H1 (cell line): ENCODE results near the gene UBC. TPM values are rescaled to one million over a fixed set of nuclear protein-coding genes. Genes with fewer than 3 reads are reported as not detected.
"Not testable (repeated sequence)": the region's sequence is repeated elsewhere in the genome, so short reads cannot be mapped to it uniquely, and the experiment has no call there.

Experiments used
- CTCF ChIA-PET: fragments of 300-600 bp; sonication (Branson Sonifier 250); formaldehyde crosslinking; loops from one replicate; lab custom pipeline; 2021; ENCODE audit not compliant: partially characterized antibody; lab: Charles Lee
- POLR2A ChIA-PET: fragments of 300-600 bp; sonication (Branson Sonifier 250); formaldehyde crosslinking; loops from one replicate; lab custom pipeline; 2021; ENCODE audit warnings: inconsistent platforms; ENCODE audit not compliant: partially characterized antibody; lab: Charles Lee
- DNase-seq, 2 experiments: peaks; one replicate each; pipeline versions ENCODE4 v3.0.0 to v3.0.0-alpha.2; 2010 to 2022; ENCODE audit warnings: low spot score in 2 of 2, low read depth in 1 of 2, mixed read lengths in 1 of 2
- FAIRE-seq: peaks from 2 replicates; lab custom pipeline; 2011; peaks lifted over from hg19 to GRCh38; lab: Jason Lieb, UNC
- H2AFZ ChIP-seq: 2 replicates; pipeline ENCODE4 v1.8.1; 2012; ENCODE audit warnings: low read length, inconsistent platforms
- H2AK5ac ChIP-seq: 2 replicates; pipeline ENCODE4 v1.6.1; 2013; ENCODE audit warnings: low read depth, low read length
- H2BK120ac ChIP-seq: replicated peaks from 2 replicates; pipeline ENCODE3; 2013; ENCODE audit warnings: low read depth, low read length, inconsistent platforms
- H2BK12ac ChIP-seq: 2 replicates; pipeline ENCODE4 v1.6.1; 2013; ENCODE audit warnings: low read depth, low read length
- H2BK15ac ChIP-seq: 2 replicates; pipeline ENCODE4 v1.6.1; 2013; ENCODE audit warnings: low read length
- H2BK20ac ChIP-seq: 2 replicates; pipeline ENCODE4 v1.6.1; 2013; ENCODE audit warnings: low read length
- H2BK5ac ChIP-seq: 2 replicates; pipeline ENCODE4 v1.6.1; 2013; ENCODE audit warnings: low read depth, low read length
- H3K14ac ChIP-seq: 2 replicates; pipeline ENCODE4 v1.6.1; 2013; ENCODE audit warnings: inconsistent platforms; ENCODE audit not compliant: insufficient read length
- H3K18ac ChIP-seq: 2 replicates; pipeline ENCODE4 v1.6.1; 2013; ENCODE audit warnings: low read length; ENCODE audit errors: extremely low read depth
- H3K23ac ChIP-seq: 2 replicates; pipeline ENCODE4 v1.6.1; 2013; ENCODE audit warnings: inconsistent platforms; ENCODE audit not compliant: insufficient read length
- H3K23me2 ChIP-seq: 2 replicates; pipeline ENCODE4 v1.6.1; 2013; ENCODE audit warnings: low read depth, low read length
- H3K27ac ChIP-seq: 2 replicates; pipeline ENCODE4 v1.6.1; 2011; ENCODE audit warnings: low read depth, low read length, inconsistent platforms
- H3K27me3 ChIP-seq, 4 experiments: replicated peaks in 1 of 4; 1 replicate in 1 of 4; 2 replicates in 3 of 4; pipeline versions ENCODE4 v1.6.1 to v1.8.1; 2011 to 2013; ENCODE audit warnings: low read length in 3 of 4, mild to moderate bottlenecking in 3 of 4, inconsistent platforms in 2 of 4, mixed read lengths in 2 of 4, moderate library complexity in 1 of 4; ENCODE audit not compliant: control insufficient read depth in 3 of 4, insufficient read depth in 3 of 4; ENCODE audit errors: extremely low read depth in 1 of 4
- H3K36me3 ChIP-seq, 4 experiments: 2 replicates each; pipeline versions ENCODE4 v1.6.1 to v1.8.1; 2011 to 2013; ENCODE audit warnings: mild to moderate bottlenecking in 4 of 4, low read length in 3 of 4, moderate library complexity in 2 of 4, control low read depth in 1 of 4, inconsistent platforms in 1 of 4; ENCODE audit not compliant: insufficient read depth in 4 of 4, control insufficient read depth in 2 of 4
- H3K4ac ChIP-seq: replicated peaks from 2 replicates; pipeline ENCODE3; 2013; ENCODE audit warnings: low read length, low read depth, mixed read lengths, inconsistent platforms; ENCODE audit not compliant: insufficient read length
- H3K4me1 ChIP-seq, 4 experiments: replicated peaks in 1 of 4; 1 replicate in 1 of 4; 2 replicates in 3 of 4; pipeline versions ENCODE4 v1.6.1 to v1.8.1; 2011 to 2013; ENCODE audit warnings: low read length in 3 of 4, inconsistent platforms in 2 of 4, mixed read lengths in 1 of 4; ENCODE audit not compliant: insufficient read depth in 4 of 4, control insufficient read depth in 3 of 4
- H3K4me2 ChIP-seq, 2 experiments: 2 replicates each; pipeline versions ENCODE4 v1.6.1 to v1.8.1; 2011 to 2013; ENCODE audit warnings: low read depth in 2 of 2, low read length in 2 of 2, control low read depth in 1 of 2, inconsistent platforms in 1 of 2, mild to moderate bottlenecking in 1 of 2; ENCODE audit not compliant: insufficient read depth in 1 of 2
- H3K4me3 ChIP-seq, 4 experiments: fragments of 200-600, 300-600 bp in 1 of 4; sonication (generic), shearing (Covaris generic), sonication (Bioruptor Twin) in 1 of 4; 2 replicates each; pipeline versions ENCODE4 v1.5.1 to v1.8.1; 2011 to 2016; ENCODE audit warnings: low read length in 4 of 4, low read depth in 3 of 4, control low read depth in 2 of 4, inconsistent platforms in 2 of 4, mild to moderate bottlenecking in 2 of 4, mixed read lengths in 1 of 4, moderate library complexity in 1 of 4; ENCODE audit not compliant: insufficient read depth in 2 of 4; ENCODE audit errors: extremely low read depth in 1 of 4
- H3K56ac ChIP-seq: replicated peaks from 2 replicates; pipeline ENCODE3; 2013; ENCODE audit warnings: low read depth, mild to moderate bottlenecking, mixed read lengths, low read length, inconsistent platforms; ENCODE audit not compliant: insufficient read length
- H3K79me1 ChIP-seq: 2 replicates; pipeline ENCODE4 v1.6.1; 2013; ENCODE audit warnings: low read depth, low read length, control low read depth
- H3K79me2 ChIP-seq, 2 experiments: 2 replicates each; pipeline versions ENCODE4 v1.6.1 to v1.8.1; 2012 to 2013; ENCODE audit warnings: low read length in 2 of 2, mild to moderate bottlenecking in 2 of 2, inconsistent platforms in 1 of 2; ENCODE audit not compliant: insufficient read depth in 2 of 2, control insufficient read depth in 1 of 2
- H3K9ac ChIP-seq, 4 experiments: replicated peaks in 1 of 4; 1 replicate in 1 of 4; 2 replicates in 3 of 4; pipeline versions ENCODE4 v1.6.1 to v1.8.1; 2011 to 2013; ENCODE audit warnings: low read depth in 3 of 4, low read length in 3 of 4, control low read depth in 2 of 4, mild to moderate bottlenecking in 2 of 4, moderate library complexity in 2 of 4, inconsistent platforms in 1 of 4; ENCODE audit errors: extremely low read depth in 1 of 4
- H3K9me3 ChIP-seq, 2 experiments: 2 replicates each; pipeline versions ENCODE4 v1.6.1 to v1.8.1; 2012 to 2013; ENCODE audit warnings: mild to moderate bottlenecking in 2 of 2, moderate library complexity in 2 of 2, control low read depth in 1 of 2, inconsistent platforms in 1 of 2, low read depth in 1 of 2, low read length in 1 of 2, mixed read lengths in 1 of 2; ENCODE audit not compliant: insufficient read depth in 2 of 2
- H4K20me1 ChIP-seq, 2 experiments: replicated peaks in 1 of 2; 2 replicates each; pipeline versions ENCODE3 to v1.8.1; 2011 to 2013; ENCODE audit warnings: inconsistent platforms in 2 of 2, low read length in 2 of 2, mild to moderate bottlenecking in 1 of 2; ENCODE audit not compliant: insufficient read depth in 2 of 2, control insufficient read depth in 1 of 2
- H4K5ac ChIP-seq: 2 replicates; pipeline ENCODE4 v1.6.1; 2013; ENCODE audit warnings: low read length, low read depth, mixed read lengths, inconsistent platforms; ENCODE audit not compliant: insufficient read length
- H4K8ac ChIP-seq: 2 replicates; pipeline ENCODE4 v1.8.0; 2013; ENCODE audit warnings: mild to moderate bottlenecking, moderate library complexity, low read length, inconsistent platforms; ENCODE audit not compliant: insufficient read depth; ENCODE audit errors: extremely low read depth
- H4K91ac ChIP-seq: replicated peaks from 2 replicates; pipeline ENCODE3; 2013; ENCODE audit warnings: low read length, mixed read lengths, inconsistent platforms; ENCODE audit not compliant: insufficient read length
- WGBS, 2 experiments: shearing (Covaris generic) in 1 of 2; methylation state at CpG; one replicate each; pipeline versions ENCODE4 v1.1.6 to v1.1.7; 2013 to 2015; ENCODE audit warnings: low lambda C conversion rate in 2 of 2, mixed read lengths in 2 of 2, inconsistent platforms in 1 of 2, low coverage in 1 of 2, missing lambda C conversion rate in 1 of 2; ENCODE audit not compliant: insufficient replicate concordance in 2 of 2, insufficient coverage in 1 of 2, insufficient read length in 1 of 2; ENCODE audit errors: extremely low coverage in 1 of 2, missing lambda C conversion rate in 1 of 2; 5-methylcytosine and 5-hydroxymethylcytosine counted together
- polyA plus RNA-seq, 7 experiments: library from polyadenylated mRNA; depleted of rRNA in 3 of 7; stranded (reverse) in 5 of 7; unstranded in 2 of 7; fragments of >200 nt in 5 of 7; fragments of 200-250 nt in 2 of 7; gene quantifications; 1 replicate in 5 of 7; 2 replicates in 1 of 7; 4 replicates in 1 of 7; pipeline versions ENCODE4 v1.2.1 to v1.2.3, GENCODE V29; 2011 to 2013; ENCODE audit warnings: missing spikeins in 2 of 7, mixed read lengths in 2 of 7
- total RNA-seq: library from RNA; stranded (reverse); fragmentation: NEBNext Ultra II Directional; extraction: Animal tissue kit (Norgen Biotek cat#: 25700); gene quantifications from 2 replicates; pipeline ENCODE4 v1.2.1, GENCODE V29; 2021

The UBC gene
- total and polyA plus RNA-seq, 2 of the 8 experiments (the other 6 are each of a cell fraction or from before 2014, with no cell fraction given) = 559 to 749 TPM

GRCh38 chr12:124925782-124926181, 11.3 kb upstream of the UBC start:
- not testable (repeated sequence) for H3K36me3 ChIP-seq, H3K4me2 ChIP-seq, H4K5ac ChIP-seq, H3K4me3 ChIP-seq, H3K27ac ChIP-seq, H3K18ac ChIP-seq, H2AFZ ChIP-seq, H2BK5ac ChIP-seq, H2BK120ac ChIP-seq, H3K23ac ChIP-seq, H3K79me1 ChIP-seq, H3K79me2 ChIP-seq, H2BK15ac ChIP-seq, H3K23me2 ChIP-seq, H2AK5ac ChIP-seq, H4K8ac ChIP-seq, H3K9ac ChIP-seq, H2BK20ac ChIP-seq, FAIRE-seq, H4K91ac ChIP-seq, H3K4ac ChIP-seq, H3K9me3 ChIP-seq, H3K56ac ChIP-seq, H4K20me1 ChIP-seq, DNase-seq, H2BK12ac ChIP-seq, H3K14ac ChIP-seq, H3K27me3 ChIP-seq
- 88% methylated on average over 7 of the region's 7 CpGs; no CpG with 5 or more reads in 1 of the 2 experiments for WGBS, 2 experiments
- peaks cover 5 to 16% (median 9%) of the 10 kb centered on the region in 4 experiments for H3K4me1 ChIP-seq
- CTCF ChIA-PET = interaction anchor here (1.6 kb wide), 1 partner anchor 19 kb away, joined by 6 read pairs; no protein-coding TSS in a partner anchor
- POLR2A ChIA-PET = interaction anchor here (3.8 kb wide), 1 partner anchor 11 kb away, joined by 34 read pairs; the partner anchor contains the start of gene UBC
